AG09309 (cell line): ENCODE measurements around the gene KIAA1614.
A peak's percentile ranks its signal among the peaks of the same experiment; 100 is the strongest.

Experiments used
- DNase-seq: peaks from one replicate; pipeline ENCODE4 v3.0.0-alpha.2; 2010; ENCODE audit warnings: low read depth
- H3K4me3 ChIP-seq: 2 replicates; pipeline ENCODE4 v1.5.1; 2011; ENCODE audit warnings: mild to moderate bottlenecking, low read depth, low read length, moderate library complexity; ENCODE audit not compliant: control insufficient read depth
- TF ChIP-seq, protein P1 (sequence below): IDR thresholded peaks from 2 replicates; pipeline ENCODE4 v1.5.1; 2011; ENCODE audit warnings: mild to moderate bottlenecking, low read depth, low read length, inconsistent platforms; ENCODE audit not compliant: insufficient read depth, control insufficient read depth; ENCODE audit errors: missing control alignments

The KIAA1614 gene

GRCh38 chr1:180912801-180913565 lies at the start of gene KIAA1614:
Gene KIAA1614, plus strand, starts transcription at chr1:180912897. Its CDS starts 347 bp downstream, at chr1:180913244.
- TF ChIP-seq, protein P1, sequence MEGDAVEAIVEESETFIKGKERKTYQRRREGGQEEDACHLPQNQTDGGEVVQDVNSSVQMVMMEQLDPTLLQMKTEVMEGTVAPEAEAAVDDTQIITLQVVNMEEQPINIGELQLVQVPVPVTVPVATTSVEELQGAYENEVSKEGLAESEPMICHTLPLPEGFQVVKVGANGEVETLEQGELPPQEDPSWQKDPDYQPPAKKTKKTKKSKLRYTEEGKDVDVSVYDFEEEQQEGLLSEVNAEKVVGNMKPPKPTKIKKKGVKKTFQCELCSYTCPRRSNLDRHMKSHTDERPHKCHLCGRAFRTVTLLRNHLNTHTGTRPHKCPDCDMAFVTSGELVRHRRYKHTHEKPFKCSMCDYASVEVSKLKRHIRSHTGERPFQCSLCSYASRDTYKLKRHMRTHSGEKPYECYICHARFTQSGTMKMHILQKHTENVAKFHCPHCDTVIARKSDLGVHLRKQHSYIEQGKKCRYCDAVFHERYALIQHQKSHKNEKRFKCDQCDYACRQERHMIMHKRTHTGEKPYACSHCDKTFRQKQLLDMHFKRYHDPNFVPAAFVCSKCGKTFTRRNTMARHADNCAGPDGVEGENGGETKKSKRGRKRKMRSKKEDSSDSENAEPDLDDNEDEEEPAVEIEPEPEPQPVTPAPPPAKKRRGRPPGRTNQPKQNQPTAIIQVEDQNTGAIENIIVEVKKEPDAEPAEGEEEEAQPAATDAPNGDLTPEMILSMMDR = no peak
- H3K4me3 ChIP-seq = peak within 1 kb of the TSS; percentile 62
- no peak for DNase-seq

DNA sequence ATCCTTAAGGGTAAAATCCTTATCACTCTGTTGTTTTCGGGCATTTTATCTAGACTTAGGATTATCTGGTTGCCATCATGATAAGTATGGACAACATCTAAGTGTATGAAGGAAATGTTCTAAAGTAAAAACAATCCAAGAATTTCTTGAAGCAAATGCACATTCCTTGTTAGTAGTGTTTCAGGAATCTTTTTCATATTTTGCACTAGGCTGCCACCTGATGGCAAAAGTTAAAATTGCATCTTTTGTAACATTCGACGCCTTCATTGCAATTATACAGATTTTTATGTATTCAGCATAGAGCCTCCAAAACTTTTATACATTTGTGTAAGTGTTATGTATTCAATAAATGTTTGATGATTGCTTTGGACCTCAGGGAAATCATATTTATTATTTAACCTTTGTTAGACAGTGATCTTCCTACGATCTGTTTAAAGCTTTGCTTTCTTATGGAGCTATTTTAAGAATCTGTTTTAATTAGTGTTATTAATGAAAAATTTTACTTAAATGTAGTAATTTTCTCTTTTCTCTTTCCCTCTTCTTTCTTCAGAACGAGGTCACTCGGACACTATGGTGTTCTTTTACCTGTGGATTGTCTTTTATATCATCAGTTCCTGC lies 49.4 kb upstream of the KIAA1614 start:
- no peak overlapping the region for H3K4me3 ChIP-seq
- TF ChIP-seq, protein P1 = peak; percentile 53
- DNase-seq = peak; percentile 8

DNA sequence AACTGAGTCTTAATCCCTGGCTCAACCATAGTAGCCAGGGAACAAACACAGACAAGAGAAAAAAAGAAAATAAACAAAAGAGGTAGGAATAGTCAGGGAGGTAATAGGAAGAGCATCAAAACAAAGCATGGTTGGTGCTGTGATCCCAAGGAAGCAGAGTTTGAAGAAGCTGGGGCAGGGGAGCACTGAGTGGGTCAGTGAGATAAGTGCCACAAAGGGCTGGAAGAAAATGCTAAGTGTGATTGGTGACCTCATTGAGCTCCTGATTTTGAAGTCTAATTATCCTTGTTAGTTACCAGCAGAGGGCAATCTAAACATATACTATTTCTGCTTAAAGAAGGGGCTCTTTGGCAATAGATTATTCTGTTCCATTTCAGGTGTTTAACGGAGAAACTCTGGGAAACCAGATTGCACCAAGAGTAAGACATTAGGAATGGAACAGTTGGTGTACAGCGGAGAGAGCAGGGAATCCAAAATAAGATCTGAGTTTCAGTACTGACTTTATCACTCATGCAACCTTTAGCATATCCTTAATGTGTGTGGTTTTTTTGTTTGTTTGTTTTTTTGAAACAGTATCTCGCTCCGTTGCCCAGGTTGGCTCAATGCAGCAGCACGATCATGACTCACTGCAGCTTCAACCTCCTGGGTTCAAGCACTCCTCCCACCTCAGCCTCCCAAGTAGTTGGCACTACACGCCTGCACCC lies 30.7 kb upstream of the KIAA1614 start:
- no peak overlapping the region for H3K4me3 ChIP-seq
- TF ChIP-seq, protein P1 = peak; percentile 49
- peak; percentile 10 for DNase-seq

GRCh38 chr1:180884588-180885300 lies 28.0 kb upstream of the KIAA1614 start:
- no peak overlapping the region for H3K4me3 ChIP-seq
- no peak for DNase-seq
- TF ChIP-seq, protein P1 = no peak

- TF ChIP-seq, protein P1 = no peak
- no peak for DNase-seq
- no peak overlapping the region for H3K4me3 ChIP-seq
Measured at GRCh38 chr1:180886338-180886737, 26.4 kb upstream of the KIAA1614 start.

DNA sequence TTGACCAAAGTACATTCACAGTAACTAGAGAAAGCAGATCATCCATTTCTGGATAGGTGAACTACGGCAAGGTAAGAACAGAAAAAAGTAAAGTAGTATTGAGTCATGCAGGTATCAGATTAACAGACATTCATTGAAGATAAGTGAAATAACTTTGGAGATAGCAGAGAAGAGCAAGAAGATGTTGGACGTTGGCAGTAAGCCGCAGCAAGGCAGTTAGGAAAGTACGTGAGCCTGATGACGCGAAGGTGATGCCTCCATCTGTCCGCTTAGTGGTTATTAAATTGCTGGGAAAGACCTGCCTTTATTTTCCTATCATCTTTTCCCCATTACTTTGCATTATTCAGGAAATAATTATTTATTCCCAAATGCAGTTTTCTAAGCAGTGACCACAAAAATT lies 24.9 kb upstream of the KIAA1614 start:
- TF ChIP-seq, protein P1 = no peak
- DNase-seq = no peak

More for the DNA sequence above, 24.9 kb upstream of the KIAA1614 start:
- no peak overlapping the region for H3K4me3 ChIP-seq
